ENCODE measurements around the gene TMUB1. TPM values are rescaled to one million over a fixed set of nuclear protein-coding genes. Genes with fewer than 3 reads are reported as not detected.

TMUB1 gene
- total RNA-seq, 3 donors from 2014 or later, result 32.1 to 36.1 (median 35.0) TPM

- Histone ChIP-seq H3K36me3 (no peaks in the 10 kb centered on the region), H3K27me3 (no peaks in the 10 kb centered on the region), H3K9me3 (no peaks in the 10 kb centered on the region), H3K27ac (peak overlapping the region; percentile 93 to 96), H3K4me3 (peak overlapping the region; percentile 75 to 97 (median 76)), H3K4me1 (peaks cover 11 to 23% of the 10 kb centered on the region in 2 donors)
- no peak for DNase-seq (ENCODE audit: low spot score in 2 of 2)
- intact Hi-C loops (cut with DNase I; ENCODE audit: low total_unique reads), result no loop called here
- no peak for TF ChIP-seq POLR2AphosphoS5 (IDR thresholded peaks at IDR 0.05)
- TF ChIP-seq POLR2A (IDR thresholded peaks at IDR 0.05), result no peak
- no peak for TF ChIP-seq CTCF (IDR thresholded peaks at IDR 0.05)
Observed at GRCh38 chr7:151088019-151088855, 4.9 kb upstream of the TMUB1 start.

GRCh38 chr7:151087245-151088018 lies 4.1 kb upstream of the TMUB1 start:
- Histone ChIP-seq H3K9me3 (no peaks in the 10 kb centered on the region), H3K27me3 (no peaks in the 10 kb centered on the region), H3K4me1 (peaks cover 11 to 25% of the 10 kb centered on the region in 2 donors), H3K27ac (peak overlapping the region; percentile 93 to 96), H3K4me3 (peak overlapping the region; percentile 75 to 97 (median 76)), H3K36me3 (no peaks in the 10 kb centered on the region)
- no peak for DNase-seq (ENCODE audit: low spot score in 2 of 2)
- intact Hi-C loops (cut with DNase I; ENCODE audit: low total_unique reads), result no loop called here
- TF ChIP-seq POLR2AphosphoS5 (IDR thresholded peaks at IDR 0.05) (no peak), POLR2A (IDR thresholded peaks at IDR 0.05) (no peak), CTCF (IDR thresholded peaks at IDR 0.05) (no peak)

GRCh38 chr7:151086802-151087244 lies 3.5 kb upstream of the TMUB1 start:
- peak overlapping the region; percentile 93 to 96 for H3K27ac ChIP-seq
- H3K27me3 ChIP-seq, result no peaks in the 10 kb centered on the region
- no peaks in the 10 kb centered on the region for H3K36me3 ChIP-seq
- intact Hi-C loops (cut with DNase I; ENCODE audit: low total_unique reads), result no loop called here
- peaks cover 15 to 32% of the 10 kb centered on the region in 2 donors for H3K4me1 ChIP-seq
- TF ChIP-seq POLR2A (IDR thresholded peaks at IDR 0.05) (no peak), POLR2AphosphoS5 (IDR thresholded peaks at IDR 0.05) (peak in 1 of 3 donors; percentile 11)
- no peaks in the 10 kb centered on the region for H3K9me3 ChIP-seq
- no peak for DNase-seq (ENCODE audit: low spot score in 2 of 2)
- H3K4me3 ChIP-seq, result peak overlapping the region; percentile 75 to 97 (median 76)

GRCh38 chr7:151085691-151086620 lies 2.7 kb upstream of the TMUB1 start, which contains the start of gene AGAP3:
Gene AGAP3, plus strand, starts transcription at chr7:151086475. Its CDS starts 267 bp downstream, at chr7:151086742.
- H3K4me1 ChIP-seq, result peaks cover 16 to 40% of the 10 kb centered on the region in 2 donors
- DNase-seq (ENCODE audit: low spot score in 2 of 2), result peak; percentile 66 to 84
- peak within 1 kb of the TSS; percentile 93 to 96 for H3K27ac ChIP-seq
- H3K9me3 ChIP-seq, result no peaks in the 10 kb centered on the region
- H3K36me3 ChIP-seq, result no peaks in the 10 kb centered on the region
- TF ChIP-seq POLR2AphosphoS5 (IDR thresholded peaks at IDR 0.05), result peak in 2 of 3 donors; percentile 57 to 72
- no peak for TF ChIP-seq CTCF (IDR thresholded peaks at IDR 0.05)
- TF ChIP-seq POLR2A (IDR thresholded peaks at IDR 0.05), result no peak
- no peaks in the 10 kb centered on the region for H3K27me3 ChIP-seq
- intact Hi-C loops (cut with DNase I; ENCODE audit: low total_unique reads), result no loop called here
- peak within 1 kb of the TSS; percentile 75 to 97 (median 76) for H3K4me3 ChIP-seq

- Histone ChIP-seq H3K9me3 (no peaks in the 10 kb centered on the region), H3K27me3 (no peaks in the 10 kb centered on the region), H3K27ac (peak overlapping the region; percentile 80 to 90), H3K4me1 (peaks cover 13 to 42% of the 10 kb centered on the region in 2 donors), H3K36me3 (no peaks in the 10 kb centered on the region), H3K4me3 (peak overlapping the region in 2 of 3 donors; percentile 76 to 97)
- DNase-seq (ENCODE audit: low spot score in 2 of 2), result no peak
- intact Hi-C loops (cut with DNase I; ENCODE audit: low total_unique reads), result no loop called here
- no peak for TF ChIP-seq CTCF (IDR thresholded peaks at IDR 0.05)
- no peak for TF ChIP-seq POLR2A (IDR thresholded peaks at IDR 0.05)
- TF ChIP-seq POLR2AphosphoS5 (IDR thresholded peaks at IDR 0.05), result no peak
Observed at GRCh38 chr7:151085329-151085690, 2.0 kb upstream of the TMUB1 start.
